HG03095 (cell line): Measurements from ENCODE around the gene GZMA.
A peak's percentile ranks its signal among the peaks of the same experiment; 100 is the strongest.

Experiments used
- ATAC-seq: cut with Tn5 transposase; IDR thresholded peaks from one replicate; pipeline ENCODE4 v1.9.1; 2021; ENCODE audit warnings: moderate library complexity; ENCODE audit not compliant: unreplicated experiment

Gene GZMA

GRCh38 chr5:55108661-55109060 is 6.2 kb downstream of the GZMA start:
- ATAC-seq = no peak

- no peak for ATAC-seq
Measured at GRCh38 chr5:55110217-55110616, 7.8 kb downstream of the GZMA start.

GRCh38 chr5:55113327-55113726 is 10.9 kb downstream of the GZMA start:
- no peak for ATAC-seq

- no peak for ATAC-seq
Measured at GRCh38 chr5:55114061-55114460, 11.6 kb downstream of the GZMA start.

- no peak for ATAC-seq
Measured at GRCh38 chr5:55123365-55123764, 20.9 kb downstream of the GZMA start.

- ATAC-seq = no peak
Measured at GRCh38 chr5:55134053-55134722, 31.7 kb downstream of the GZMA start.

GRCh38 chr5:55136521-55136920 is 34.1 kb downstream of the GZMA start:
- ATAC-seq = no peak

GRCh38 chr5:55140908-55141665 is 38.6 kb downstream of the GZMA start:
- ATAC-seq = no peak

GRCh38 chr5:55141945-55142690 is 39.7 kb downstream of the GZMA start:
- no peak for ATAC-seq

GRCh38 chr5:55143624-55144023 is 41.2 kb downstream of the GZMA start:
- ATAC-seq = no peak

- no peak for ATAC-seq
Measured at GRCh38 chr5:55146080-55146479, 43.6 kb downstream of the GZMA start.

- peak; percentile 82 for ATAC-seq
Measured at GRCh38 chr5:55146543-55147151, 44.2 kb downstream of the GZMA start.

- ATAC-seq = no peak
Measured at GRCh38 chr5:55149308-55149795, 46.9 kb downstream of the GZMA start.

GRCh38 chr5:55151923-55152842 is 49.7 kb downstream of the GZMA start:
- ATAC-seq = no peak

- no peak for ATAC-seq
Measured at GRCh38 chr5:55154873-55155272, 52.4 kb downstream of the GZMA start.
